Panc1 (cell line): Measurements from ENCODE around the gene CLNK.

Source experiments
- POLR2AphosphoS5 ChIP-seq: IDR thresholded peaks from 2 replicates; pipeline ENCODE4 v1.6.1; 2012; ENCODE audit warnings: mild to moderate bottlenecking, low read depth, low read length, moderate library complexity
- SIN3A ChIP-seq: IDR thresholded peaks from 2 replicates; pipeline ENCODE4 v1.6.1; 2012; ENCODE audit warnings: low read depth, mild to moderate bottlenecking, low read length, moderate library complexity, borderline replicate concordance; ENCODE audit not compliant: insufficient read depth
- TCF7L2 ChIP-seq: IDR thresholded peaks from 2 replicates; pipeline ENCODE4 v1.6.1; 2011; ENCODE audit warnings: mild to moderate bottlenecking, low read depth, low read length, inconsistent platforms
- TF ChIP-seq, protein P1 (sequence below): fragments of 450-650 bp; IDR thresholded peaks from 2 replicates; pipeline ENCODE4 v1.5.1; 2017; ENCODE audit warnings: mild to moderate bottlenecking
- TF ChIP-seq, protein P2 (sequence below), 2 experiments: IDR thresholded peaks; 2 replicates each; pipeline ENCODE4 v1.6.1; 2011 to 2012; ENCODE audit warnings: low read depth in 2 of 2, control low read depth in 1 of 2, low read length in 1 of 2, mild to moderate bottlenecking in 1 of 2, moderate library complexity in 1 of 2; ENCODE audit not compliant: insufficient read depth in 1 of 2

DNA sequence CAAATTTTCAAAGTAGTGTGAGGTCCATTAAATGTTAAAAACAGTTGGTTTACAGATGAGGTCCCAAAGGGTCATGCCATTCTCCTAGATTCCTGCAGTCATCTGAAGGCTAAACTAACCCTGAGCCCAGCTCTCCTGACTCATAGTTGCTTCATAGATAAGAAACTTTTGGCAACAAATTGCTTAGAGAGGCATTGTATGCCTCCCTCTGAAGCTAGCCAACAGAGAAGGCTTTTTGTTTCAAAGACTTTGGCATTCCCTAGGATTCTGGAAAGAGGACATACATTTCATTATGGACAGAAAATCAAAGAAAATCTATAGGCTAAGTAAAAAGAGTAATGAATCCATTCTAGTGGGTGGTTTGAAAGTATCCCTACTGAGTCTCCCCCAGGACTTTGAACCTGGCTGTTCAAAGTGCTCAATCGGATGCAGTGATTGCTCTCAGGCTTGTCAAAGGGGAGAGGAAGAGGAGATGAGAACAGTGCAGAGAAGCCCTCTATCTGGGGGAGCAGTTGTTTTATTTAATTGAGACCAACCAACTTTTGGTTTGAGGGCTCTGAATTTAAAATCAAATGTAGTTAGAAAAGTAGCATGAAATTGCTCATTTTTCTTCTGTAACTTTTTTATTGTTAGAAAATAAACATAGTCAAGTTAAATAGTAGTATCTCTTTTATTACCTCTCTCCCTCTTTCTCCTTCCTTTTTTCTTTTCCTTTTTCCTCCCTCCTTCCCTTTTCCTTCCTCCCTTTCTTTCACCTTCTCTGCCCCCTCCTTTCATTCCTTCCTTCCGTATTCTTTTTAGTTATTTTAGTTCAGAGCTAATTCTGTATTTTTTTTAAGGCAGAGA, 155.1 kb downstream of the CLNK start:
- TF ChIP-seq, protein P1, sequence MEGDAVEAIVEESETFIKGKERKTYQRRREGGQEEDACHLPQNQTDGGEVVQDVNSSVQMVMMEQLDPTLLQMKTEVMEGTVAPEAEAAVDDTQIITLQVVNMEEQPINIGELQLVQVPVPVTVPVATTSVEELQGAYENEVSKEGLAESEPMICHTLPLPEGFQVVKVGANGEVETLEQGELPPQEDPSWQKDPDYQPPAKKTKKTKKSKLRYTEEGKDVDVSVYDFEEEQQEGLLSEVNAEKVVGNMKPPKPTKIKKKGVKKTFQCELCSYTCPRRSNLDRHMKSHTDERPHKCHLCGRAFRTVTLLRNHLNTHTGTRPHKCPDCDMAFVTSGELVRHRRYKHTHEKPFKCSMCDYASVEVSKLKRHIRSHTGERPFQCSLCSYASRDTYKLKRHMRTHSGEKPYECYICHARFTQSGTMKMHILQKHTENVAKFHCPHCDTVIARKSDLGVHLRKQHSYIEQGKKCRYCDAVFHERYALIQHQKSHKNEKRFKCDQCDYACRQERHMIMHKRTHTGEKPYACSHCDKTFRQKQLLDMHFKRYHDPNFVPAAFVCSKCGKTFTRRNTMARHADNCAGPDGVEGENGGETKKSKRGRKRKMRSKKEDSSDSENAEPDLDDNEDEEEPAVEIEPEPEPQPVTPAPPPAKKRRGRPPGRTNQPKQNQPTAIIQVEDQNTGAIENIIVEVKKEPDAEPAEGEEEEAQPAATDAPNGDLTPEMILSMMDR, result no peak
- TF ChIP-seq POLR2AphosphoS5 (no peak), SIN3A (no peak), TCF7L2 (no peak)
- TF ChIP-seq, protein P2, sequence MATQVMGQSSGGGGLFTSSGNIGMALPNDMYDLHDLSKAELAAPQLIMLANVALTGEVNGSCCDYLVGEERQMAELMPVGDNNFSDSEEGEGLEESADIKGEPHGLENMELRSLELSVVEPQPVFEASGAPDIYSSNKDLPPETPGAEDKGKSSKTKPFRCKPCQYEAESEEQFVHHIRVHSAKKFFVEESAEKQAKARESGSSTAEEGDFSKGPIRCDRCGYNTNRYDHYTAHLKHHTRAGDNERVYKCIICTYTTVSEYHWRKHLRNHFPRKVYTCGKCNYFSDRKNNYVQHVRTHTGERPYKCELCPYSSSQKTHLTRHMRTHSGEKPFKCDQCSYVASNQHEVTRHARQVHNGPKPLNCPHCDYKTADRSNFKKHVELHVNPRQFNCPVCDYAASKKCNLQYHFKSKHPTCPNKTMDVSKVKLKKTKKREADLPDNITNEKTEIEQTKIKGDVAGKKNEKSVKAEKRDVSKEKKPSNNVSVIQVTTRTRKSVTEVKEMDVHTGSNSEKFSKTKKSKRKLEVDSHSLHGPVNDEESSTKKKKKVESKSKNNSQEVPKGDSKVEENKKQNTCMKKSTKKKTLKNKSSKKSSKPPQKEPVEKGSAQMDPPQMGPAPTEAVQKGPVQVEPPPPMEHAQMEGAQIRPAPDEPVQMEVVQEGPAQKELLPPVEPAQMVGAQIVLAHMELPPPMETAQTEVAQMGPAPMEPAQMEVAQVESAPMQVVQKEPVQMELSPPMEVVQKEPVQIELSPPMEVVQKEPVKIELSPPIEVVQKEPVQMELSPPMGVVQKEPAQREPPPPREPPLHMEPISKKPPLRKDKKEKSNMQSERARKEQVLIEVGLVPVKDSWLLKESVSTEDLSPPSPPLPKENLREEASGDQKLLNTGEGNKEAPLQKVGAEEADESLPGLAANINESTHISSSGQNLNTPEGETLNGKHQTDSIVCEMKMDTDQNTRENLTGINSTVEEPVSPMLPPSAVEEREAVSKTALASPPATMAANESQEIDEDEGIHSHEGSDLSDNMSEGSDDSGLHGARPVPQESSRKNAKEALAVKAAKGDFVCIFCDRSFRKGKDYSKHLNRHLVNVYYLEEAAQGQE (IDR thresholded peaks at IDR 0.05; ENCODE audit: insufficient read depth in 1 of 2, low read depth in 2 of 2, low read length in 1 of 2), result no peak
